SK-N-SH (cell line): Measurements from ENCODE around the gene ZNF90. TPM values are rescaled to one million over a fixed set of nuclear protein-coding genes. Genes with fewer than 3 reads are reported as not detected.
"Not testable (repeated sequence)": the region's sequence is repeated elsewhere in the genome, so short reads cannot be mapped to it uniquely, and the experiment has no call there.

Experiments
- CTCF ChIA-PET: fragments of 300-600, 350-600 bp; formaldehyde crosslinking; extraction: SDS; loops from one replicate; lab custom pipeline; 2021; lab: Yijun Ruan, JAX
- POLR2A ChIA-PET: fragments of 350-600 bp; sonication (Branson Sonifier 250); formaldehyde crosslinking; extraction: SDS; loops from one replicate; lab custom pipeline; 2020; ENCODE audit warnings: antibody characterized with exemption, inconsistent platforms; lab: Yijun Ruan, JAX
- DNase-seq: peaks from one replicate; pipeline ENCODE4 v3.0.0; 2012
- H2AFZ ChIP-seq: fragments of 200-600 bp; sonication (generic); 2 replicates; pipeline ENCODE4 v1.8.1; 2016; ENCODE audit warnings: antibody characterized with exemption, mild to moderate bottlenecking, low read depth
- H3F3A ChIP-seq: fragments of 200-600 bp; sonication (generic); replicated peaks from 2 replicates; pipeline ENCODE3; 2016; ENCODE audit warnings: antibody characterized with exemption, mild to moderate bottlenecking; ENCODE audit not compliant: insufficient read depth
- H3K27ac ChIP-seq, 2 experiments: fragments of 200-500 bp in 1 of 2; fragments of 200-600 bp in 1 of 2; sonication (Bioruptor generic) in 1 of 2; sonication (generic), shearing (Covaris generic) in 1 of 2; 2 replicates each; pipeline versions ENCODE4 v1.5.1 to v1.6.1; 2014 to 2016; ENCODE audit warnings: low read depth in 2 of 2, inconsistent platforms in 1 of 2, low read length in 1 of 2, mild to moderate bottlenecking in 1 of 2, mixed read lengths in 1 of 2
- H3K27me3 ChIP-seq: fragments of 200-600 bp; sonication (generic), shearing (Covaris generic); 2 replicates; pipeline ENCODE4 v1.6.1; 2016; ENCODE audit warnings: mixed run types; ENCODE audit not compliant: insufficient read depth
- H3K36me3 ChIP-seq, 2 experiments: fragments of 200-500 bp in 1 of 2; fragments of 200-600 bp in 1 of 2; sonication (Bioruptor generic) in 1 of 2; sonication (generic) in 1 of 2; replicated peaks in 1 of 2; 2 replicates each; pipeline versions ENCODE3 to v1.5.1; 2014 to 2016; ENCODE audit warnings: low read length in 1 of 2, mild to moderate bottlenecking in 1 of 2; ENCODE audit not compliant: insufficient read depth in 2 of 2, control insufficient read depth in 1 of 2
- H3K4me1 ChIP-seq, 2 experiments: fragments of 200-500 bp in 1 of 2; fragments of 200-600 bp in 1 of 2; sonication (Bioruptor generic) in 1 of 2; sonication (generic), shearing (Covaris generic) in 1 of 2; 2 replicates each; pipeline versions ENCODE4 v1.5.1 to v1.6.1; 2014 to 2016; ENCODE audit warnings: low read depth in 1 of 2, low read length in 1 of 2, mixed run types in 1 of 2; ENCODE audit not compliant: insufficient read depth in 2 of 2, control insufficient read depth in 1 of 2
- H3K4me2 ChIP-seq: fragments of 200-600 bp; sonication (generic), shearing (Covaris generic); 2 replicates; pipeline ENCODE4 v1.6.1; 2017; ENCODE audit warnings: mixed run types
- H3K4me3 ChIP-seq, 2 experiments: fragments of 200-500 bp in 1 of 2; fragments of 200-600 bp in 1 of 2; sonication (Bioruptor generic) in 1 of 2; sonication (generic), shearing (Covaris generic) in 1 of 2; 2 replicates each; pipeline versions ENCODE4 v1.5.1 to v1.8.1; 2014 to 2016; ENCODE audit warnings: low read depth in 2 of 2, inconsistent platforms in 1 of 2, low read length in 1 of 2, mild to moderate bottlenecking in 1 of 2, mixed read lengths in 1 of 2, moderate library complexity in 1 of 2
- H3K79me2 ChIP-seq: fragments of 200-600 bp; sonication (generic); 2 replicates; pipeline ENCODE4 v1.8.1; 2017; ENCODE audit warnings: mild to moderate bottlenecking; ENCODE audit not compliant: insufficient read depth
- H3K9ac ChIP-seq: fragments of 200-600 bp; sonication (generic); 2 replicates; pipeline ENCODE4 v1.6.1; 2017; ENCODE audit warnings: mixed run types
- H3K9me2 ChIP-seq: fragments of 200-600 bp; sonication (generic); 2 replicates; pipeline ENCODE4 v1.6.1; 2017; ENCODE audit warnings: mixed run types
- H3K9me3 ChIP-seq: fragments of 200-600 bp; sonication (generic); 2 replicates; pipeline ENCODE4 v1.6.1; 2017; ENCODE audit warnings: mixed run types, mild to moderate bottlenecking, moderate library complexity
- H4K20me1 ChIP-seq: fragments of 200-600 bp; sonication (generic); 2 replicates; pipeline ENCODE4 v1.6.1; 2017; ENCODE audit warnings: mild to moderate bottlenecking, mixed run types; ENCODE audit not compliant: insufficient read depth
- ELF1 ChIP-seq: IDR thresholded peaks from 2 replicates; pipeline ENCODE4 v1.4.0; 2012
- EP300 ChIP-seq, 2 experiments: IDR thresholded peaks; 2 replicates each; pipeline versions ENCODE4 v1.4.0 to v1.6.1; 2012; ENCODE audit warnings: borderline replicate concordance in 1 of 2, low read depth in 1 of 2, low read length in 1 of 2
- FOSL2 ChIP-seq: IDR thresholded peaks from 2 replicates; pipeline ENCODE4 v1.4.0; 2012; ENCODE audit warnings: low read depth, mild to moderate bottlenecking, moderate library complexity, borderline replicate concordance
- FOXM1 ChIP-seq: IDR thresholded peaks from 2 replicates; pipeline ENCODE4 v1.4.0; 2012; ENCODE audit warnings: low read depth, mild to moderate bottlenecking
- MEF2A ChIP-seq: IDR thresholded peaks from 2 replicates; pipeline ENCODE4 v1.4.0; 2012; ENCODE audit warnings: low read depth, borderline replicate concordance
- MXI1 ChIP-seq: IDR thresholded peaks from 2 replicates; pipeline ENCODE4 v1.6.1; 2012; ENCODE audit warnings: mild to moderate bottlenecking, low read depth, low read length, improper control_type of control experiment
- NRF1 ChIP-seq: IDR thresholded peaks from 2 replicates; pipeline ENCODE4 v1.6.1; 2012; ENCODE audit warnings: low read depth, mild to moderate bottlenecking, low read length
- POLR2AphosphoS5 ChIP-seq: IDR thresholded peaks from 2 replicates; pipeline ENCODE4 v1.6.1; 2012; ENCODE audit warnings: low read depth, low read length
- RXRA ChIP-seq: IDR thresholded peaks from 2 replicates; pipeline ENCODE4 v1.4.0; 2012; ENCODE audit warnings: low read depth, mild to moderate bottlenecking, borderline replicate concordance
- SMC3 ChIP-seq: IDR thresholded peaks from 2 replicates; pipeline ENCODE4 v1.6.1; 2012; ENCODE audit warnings: low read depth, low read length, improper control_type of control experiment
- TAF1 ChIP-seq: IDR thresholded peaks from 2 replicates; pipeline ENCODE4 v1.6.1; 2012; ENCODE audit warnings: low read depth, mild to moderate bottlenecking, low read length, moderate library complexity, borderline replicate concordance
- TCF12 ChIP-seq: IDR thresholded peaks from 2 replicates; pipeline ENCODE4 v1.4.0; 2012
- TEAD4 ChIP-seq: IDR thresholded peaks from 2 replicates; pipeline ENCODE4 v1.4.0; 2012; ENCODE audit warnings: mild to moderate bottlenecking, borderline replicate concordance; ENCODE audit not compliant: insufficient read depth
- YY1 ChIP-seq: IDR thresholded peaks from 2 replicates; pipeline ENCODE4 v1.4.0; 2012; ENCODE audit warnings: low read depth, mild to moderate bottlenecking
- WGBS: methylation state at CpG from one replicate; pipeline ENCODE4 v1.1.6; 2017; ENCODE audit warnings: low lambda C conversion rate; 5-methylcytosine and 5-hydroxymethylcytosine counted together
- polyA plus RNA-seq, 3 experiments: library from polyadenylated mRNA; depleted of rRNA; stranded (reverse); fragments of >200 nt; gene quantifications; 2 replicates each; pipeline ENCODE4 v1.2.3, GENCODE V29; 2012

Gene ZNF90
- polyA plus RNA-seq, 1 of the 3 experiments (the other 2 are of a cell fraction), result 1.4 TPM

DNA sequence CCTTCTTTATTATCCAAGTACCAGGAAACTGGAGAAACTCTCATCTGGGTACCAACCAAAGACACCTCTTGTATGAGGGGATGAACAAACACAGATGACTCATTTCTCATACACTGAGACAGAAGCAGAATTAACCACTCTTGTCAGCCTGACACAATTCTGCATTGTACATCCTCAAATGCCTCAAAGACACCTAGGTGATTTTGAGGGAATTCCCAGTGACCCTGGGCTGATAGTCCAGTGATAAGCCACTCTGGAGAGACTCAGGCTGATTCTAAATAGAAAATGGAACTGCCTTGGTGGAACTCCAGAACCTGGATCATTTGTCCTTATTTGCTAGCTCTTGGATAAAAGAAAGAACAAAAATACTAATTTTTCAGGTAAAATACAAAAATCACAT is 19.1 kb upstream of the ZNF90 start:
- CTCF ChIA-PET, POLR2A ChIA-PET: not testable (repeated sequence)

DNA sequence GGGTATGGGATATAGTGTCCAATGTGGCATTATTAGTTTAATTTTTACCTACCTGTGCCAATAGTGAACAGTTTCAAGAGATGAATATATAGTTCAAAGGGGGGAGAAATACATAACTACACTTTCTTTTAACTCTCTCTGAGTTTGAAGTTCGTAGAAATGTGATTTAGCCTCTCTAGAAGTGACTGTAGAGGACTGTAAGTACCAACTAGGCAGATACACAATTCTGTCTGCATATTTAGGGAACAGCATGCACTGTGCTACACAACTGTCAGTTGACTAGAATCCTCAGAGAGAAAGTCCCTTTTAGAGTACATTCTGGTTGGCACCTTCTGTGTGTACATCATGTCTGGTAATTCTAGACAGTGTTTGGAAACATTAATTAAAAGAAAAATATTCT is 17.5 kb upstream of the ZNF90 start:
- H2AFZ ChIP-seq, result no peak overlapping the region
- H3K9me3 ChIP-seq, result no peaks in the 10 kb centered on the region
- H3K9ac ChIP-seq, result no peak overlapping the region
- H3K27me3 ChIP-seq, result no peaks in the 10 kb centered on the region
- H4K20me1 ChIP-seq, result no peaks in the 10 kb centered on the region
- no peak overlapping the region for H3K4me2 ChIP-seq
- H3K4me1 ChIP-seq, result no peaks in the 10 kb centered on the region
- H3K27ac ChIP-seq, result no peak overlapping the region
- H3K79me2 ChIP-seq, result no peaks in the 10 kb centered on the region
- H3K36me3 ChIP-seq, result no peaks in the 10 kb centered on the region
- DNase-seq, result no peak
- POLR2A ChIA-PET, result no interaction called here
- H3K4me3 ChIP-seq, result no peak overlapping the region
- H3F3A ChIP-seq, result no peaks in the 10 kb centered on the region
- CTCF ChIA-PET, result no interaction called here
- TF ChIP-seq MEF2A (no peak), SMC3 (no peak), NRF1 (no peak), EP300 (IDR thresholded peaks at IDR 0.05; ENCODE audit: borderline replicate concordance in 1 of 2, low read depth in 1 of 2, low read length in 1 of 2) (no peak)
- TF ChIP-seq, all 33 proteins: peak for 0
- H3K9me2 ChIP-seq, result no peaks in the 10 kb centered on the region
- 0% methylated on average over 1 of the region's 1 CpG for WGBS

More for the DNA sequence above, 19.1 kb upstream of the ZNF90 start:
- not testable (repeated sequence) for H3K27ac ChIP-seq, H3K9me3 ChIP-seq, H3K9me2 ChIP-seq, H2AFZ ChIP-seq, H3K4me2 ChIP-seq, H3F3A ChIP-seq, H4K20me1 ChIP-seq, H3K9ac ChIP-seq, H3K4me1 ChIP-seq, H3K79me2 ChIP-seq, H3K36me3 ChIP-seq, H3K27me3 ChIP-seq, DNase-seq, H3K4me3 ChIP-seq

DNA sequence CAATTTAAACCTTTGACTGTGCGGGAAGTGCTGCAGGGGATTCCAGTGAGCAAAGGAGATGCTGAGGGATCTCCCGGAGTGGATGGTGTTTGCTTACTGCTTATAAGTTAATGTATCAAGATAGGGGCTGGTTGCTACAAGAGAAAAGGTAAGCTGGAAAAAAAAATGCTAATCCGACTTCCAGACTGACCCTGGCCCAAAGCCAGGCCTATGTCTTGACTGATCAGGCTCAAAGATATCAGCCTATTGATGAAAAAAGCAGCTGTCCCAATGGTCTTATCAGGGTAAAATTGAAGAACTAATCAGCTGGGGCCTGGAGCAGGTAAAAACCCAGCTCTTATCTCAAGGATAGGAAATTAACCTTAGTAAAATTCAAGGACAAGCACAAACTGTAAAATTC is 10.9 kb upstream of the ZNF90 start:
- no peak overlapping the region for H2AFZ ChIP-seq
- no peaks in the 10 kb centered on the region for H3F3A ChIP-seq
- no peak overlapping the region for H3K9ac ChIP-seq
- no peaks in the 10 kb centered on the region for H3K27me3 ChIP-seq
- no peak overlapping the region for H3K4me3 ChIP-seq
- H3K4me1 ChIP-seq, result no peaks in the 10 kb centered on the region
- no peak overlapping the region for H3K27ac ChIP-seq
- no peak for DNase-seq
- no peaks in the 10 kb centered on the region for H3K79me2 ChIP-seq
- POLR2A ChIA-PET, result no interaction called here
- no peak overlapping the region for H3K4me2 ChIP-seq
- 30% methylated on average over 3 of the region's 3 CpGs for WGBS
- H3K36me3 ChIP-seq, result no peaks in the 10 kb centered on the region
- no peaks in the 10 kb centered on the region for H4K20me1 ChIP-seq
- CTCF ChIA-PET, result interaction anchor here (1.3 to 1.5 kb wide), 2 partner anchors 9 to 534 kb away, joined by 3 to 4 read pairs; no protein-coding TSS in a partner anchor
- H3K9me3 ChIP-seq, result no peaks in the 10 kb centered on the region
- H3K9me2 ChIP-seq, result no peaks in the 10 kb centered on the region
- TF ChIP-seq ELF1 (no peak), YY1 (no peak), SMC3 (no peak), TAF1 (no peak), POLR2AphosphoS5 (no peak), FOSL2 (no peak), MXI1 (no peak), FOXM1 (no peak), EP300 (IDR thresholded peaks at IDR 0.05; ENCODE audit: borderline replicate concordance in 1 of 2, low read depth in 1 of 2, low read length in 1 of 2) (no peak), TEAD4 (no peak), RXRA (no peak), TCF12 (no peak)
- TF ChIP-seq, all 33 proteins: peak for 0
